AML-193 (cell line): ENCODE data around the gene CEP120.
"Not testable (repeated sequence)": the region's sequence is repeated elsewhere in the genome, so short reads cannot be mapped to it uniquely, and the experiment has no call there.

ENCODE experiments used
- DNase-seq, 2 experiments: peaks; one replicate each; lab custom pipeline; 2025; lab: John Stamatoyannopoulos, UW

Gene CEP120

DNA sequence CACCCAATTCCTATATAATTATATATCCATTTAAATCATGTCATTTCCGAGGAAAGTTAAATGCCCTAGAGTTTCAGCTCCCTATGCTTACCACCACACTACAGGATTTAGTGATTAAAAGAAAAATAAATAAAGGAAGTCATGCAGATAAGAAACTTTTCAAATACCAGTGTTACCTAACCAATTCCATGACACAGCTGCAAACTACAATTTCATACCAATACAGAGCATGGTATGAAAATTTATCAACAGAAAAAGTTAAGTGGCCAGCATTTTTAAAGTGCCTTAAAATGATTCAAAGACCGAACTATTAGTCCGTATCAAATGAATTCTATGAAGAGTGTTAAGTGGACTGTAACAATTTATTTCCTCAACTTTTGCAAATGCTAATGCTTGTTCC, 35.9 kb downstream of the CEP120 start:
- DNase-seq: no peak

DNA sequence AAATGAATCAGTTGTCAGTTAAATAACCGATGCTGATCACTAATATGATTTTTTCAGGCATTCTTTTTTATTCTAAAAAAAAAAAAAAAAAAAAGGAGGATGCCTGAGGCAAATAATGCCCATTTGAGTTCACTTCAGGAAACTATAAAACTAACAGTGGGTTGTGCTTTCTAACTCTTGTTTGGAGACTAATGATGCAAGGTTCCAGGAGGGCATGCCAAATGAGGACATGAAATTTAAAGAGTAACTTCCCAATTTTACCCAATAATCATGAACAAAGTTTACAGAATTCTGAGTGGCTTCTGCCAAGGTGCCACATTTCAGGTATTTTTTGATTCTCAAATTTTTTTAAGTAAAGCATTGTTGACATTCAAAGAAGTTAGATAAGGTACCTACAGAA, 41.0 kb downstream of the CEP120 start:
- no peak for DNase-seq

DNA sequence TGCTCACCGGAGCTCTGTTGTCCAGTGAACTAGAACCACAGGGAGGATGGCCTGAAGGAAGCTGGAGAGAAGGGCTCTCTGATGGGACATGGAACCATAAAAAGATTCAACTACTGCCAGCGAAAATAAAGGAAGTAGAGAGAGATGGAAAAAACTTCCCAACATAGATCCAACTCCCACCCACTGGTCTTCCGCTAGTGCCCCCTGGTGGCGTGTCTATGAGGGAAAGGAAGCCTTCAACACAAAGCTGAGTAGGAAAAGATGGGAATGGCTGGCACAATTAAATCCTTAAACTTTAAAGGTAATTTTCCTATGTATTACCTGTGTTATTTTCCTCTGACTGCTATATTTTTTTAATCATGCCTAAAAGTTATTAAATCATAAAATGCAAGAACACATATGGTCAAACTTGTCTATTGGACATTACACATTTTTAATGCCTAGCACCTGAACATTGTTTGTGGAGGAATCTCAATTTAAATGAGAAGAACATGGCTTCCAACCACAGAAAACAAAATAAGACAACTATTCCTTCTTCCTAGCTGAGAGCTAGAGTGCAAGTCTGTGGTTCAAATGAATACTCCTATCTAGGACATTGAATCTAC, 51.5 kb downstream of the CEP120 start:
- no peak for DNase-seq

DNA sequence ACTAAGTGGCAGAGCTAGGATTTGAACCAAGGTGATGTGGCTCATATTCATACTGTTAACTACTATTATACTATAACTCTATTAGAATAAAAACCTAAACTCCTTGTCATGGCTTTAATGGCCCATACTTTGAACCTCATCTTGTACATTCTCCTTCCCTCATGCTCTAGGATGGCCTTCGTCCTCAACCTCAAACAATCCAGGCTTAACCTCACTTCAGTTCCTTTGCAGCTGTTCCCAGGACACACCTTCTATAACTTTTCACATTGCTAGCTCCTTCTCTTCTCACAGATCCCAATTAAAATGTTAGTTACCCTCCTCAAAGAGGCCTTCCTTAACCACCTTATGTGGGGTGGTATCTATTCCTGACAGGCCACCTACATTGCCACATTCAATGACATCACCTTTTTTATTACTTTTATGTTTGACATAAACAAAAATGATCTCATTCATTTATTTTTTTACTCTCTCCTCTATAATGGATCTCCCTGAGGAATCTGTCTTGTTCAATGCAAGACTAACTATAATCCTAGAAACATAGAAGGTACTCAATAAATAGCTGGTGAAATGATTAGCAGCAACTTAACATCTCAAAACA, 53.7 kb downstream of the CEP120 start:
- no peak for DNase-seq

DNA sequence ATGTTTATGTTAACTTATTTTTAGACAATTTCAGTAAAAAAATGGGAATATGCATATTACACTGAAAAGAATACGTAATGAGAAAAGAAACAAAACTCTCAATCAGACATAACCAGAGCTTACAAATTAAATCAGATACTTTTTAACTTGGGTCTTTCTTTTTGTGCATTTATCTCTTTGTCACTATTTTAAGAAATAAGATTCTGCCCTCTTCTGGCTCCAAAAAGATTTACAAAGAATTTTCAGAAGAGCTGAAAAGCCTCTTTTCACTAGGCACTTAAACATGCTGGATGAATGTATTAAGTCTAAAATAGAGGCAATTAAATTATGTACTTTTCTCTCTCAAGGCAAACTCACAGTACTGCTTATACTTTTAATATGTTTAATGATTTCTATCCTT, 55.5 kb downstream of the CEP120 start:
- peak; percentile 40 for DNase-seq

DNA sequence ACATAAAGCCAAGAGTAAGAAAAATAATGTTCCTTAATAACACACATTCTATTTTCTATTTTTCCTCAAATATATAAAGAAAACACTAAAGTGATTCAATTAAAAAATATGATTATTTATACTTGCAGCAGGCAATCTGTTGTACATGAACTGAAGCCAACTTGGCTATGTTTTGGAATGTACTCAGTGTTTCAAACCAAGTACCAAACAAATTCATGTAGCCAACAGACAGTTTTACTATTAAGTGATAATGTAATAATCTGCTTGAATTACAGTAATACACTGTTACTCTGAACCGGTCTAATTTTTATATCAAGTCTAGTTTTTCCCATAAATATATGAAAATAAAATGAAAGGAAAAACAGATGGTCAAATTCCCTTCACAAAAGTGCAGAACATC, 58.0 kb downstream of the CEP120 start:
- DNase-seq: no peak

DNA sequence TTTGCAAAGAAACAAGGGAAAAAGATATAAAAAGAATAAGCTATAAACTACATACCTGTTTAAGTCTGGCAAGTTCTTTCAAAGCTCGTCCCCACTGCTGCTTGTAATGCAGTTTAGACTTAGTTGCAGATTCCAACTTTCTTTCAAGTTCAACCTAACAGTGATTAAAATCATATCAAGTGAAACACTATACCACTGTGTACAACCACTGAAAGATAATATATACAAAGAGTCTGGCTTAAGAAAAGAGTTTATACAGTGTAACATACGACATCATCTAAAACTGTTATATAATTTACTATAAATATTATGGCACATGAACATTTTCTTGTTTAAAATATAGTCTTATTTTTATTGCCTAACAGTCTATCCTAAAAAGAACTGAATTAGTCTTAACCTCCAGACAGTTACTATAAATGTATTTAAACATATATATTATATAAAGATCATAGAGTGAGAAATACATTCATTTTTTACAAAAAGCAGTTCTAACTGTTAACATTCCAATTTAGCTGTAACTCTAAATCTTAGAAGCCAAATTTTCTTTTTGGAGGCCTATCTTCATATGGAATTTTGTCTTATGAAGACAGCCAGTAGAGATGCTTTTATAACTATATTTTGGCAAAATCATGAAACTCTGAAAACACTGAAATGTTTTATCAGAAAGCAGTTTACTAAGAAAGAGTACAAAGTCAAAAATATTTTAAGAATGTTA, 58.6 kb downstream of the CEP120 start:
- DNase-seq: no peak

DNA sequence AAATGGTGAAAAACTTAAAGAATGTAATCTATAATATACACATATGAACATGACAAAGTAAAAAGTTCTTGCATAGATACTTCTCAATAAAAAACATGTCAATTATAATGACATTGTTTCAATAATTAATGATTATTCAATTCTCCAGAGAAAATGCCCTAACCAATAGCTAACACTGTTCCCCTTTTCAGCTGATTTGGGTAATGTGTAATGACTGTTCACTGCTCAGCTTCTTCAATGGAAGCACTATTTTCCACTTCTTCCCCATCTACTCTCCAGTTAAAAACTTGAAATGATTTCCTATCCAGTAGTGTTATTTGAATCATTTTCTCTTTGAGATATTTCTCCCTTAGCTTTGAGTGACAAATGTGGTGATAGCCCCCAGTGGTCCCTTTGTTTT, 62.3 kb downstream of the CEP120 start:
- DNase-seq: no peak

DNA sequence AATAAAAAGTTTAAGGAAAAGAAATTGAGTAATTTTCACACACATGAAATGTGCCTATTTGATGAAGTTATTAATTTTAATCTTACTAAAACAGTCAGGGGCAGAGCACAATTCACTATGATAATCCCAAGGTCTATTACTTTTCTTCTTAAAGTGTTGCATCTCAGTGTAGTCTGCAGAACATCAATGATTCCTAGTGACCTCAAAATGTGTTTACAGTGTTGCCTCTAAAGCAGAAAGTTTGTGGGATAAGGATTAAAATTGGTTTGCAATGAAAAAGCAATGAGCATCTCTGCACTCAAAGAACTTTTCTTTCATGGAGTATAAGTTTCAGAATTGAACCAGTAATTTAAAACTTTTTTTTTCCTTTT, 63.0 kb downstream of the CEP120 start:
- DNase-seq: no peak

DNA sequence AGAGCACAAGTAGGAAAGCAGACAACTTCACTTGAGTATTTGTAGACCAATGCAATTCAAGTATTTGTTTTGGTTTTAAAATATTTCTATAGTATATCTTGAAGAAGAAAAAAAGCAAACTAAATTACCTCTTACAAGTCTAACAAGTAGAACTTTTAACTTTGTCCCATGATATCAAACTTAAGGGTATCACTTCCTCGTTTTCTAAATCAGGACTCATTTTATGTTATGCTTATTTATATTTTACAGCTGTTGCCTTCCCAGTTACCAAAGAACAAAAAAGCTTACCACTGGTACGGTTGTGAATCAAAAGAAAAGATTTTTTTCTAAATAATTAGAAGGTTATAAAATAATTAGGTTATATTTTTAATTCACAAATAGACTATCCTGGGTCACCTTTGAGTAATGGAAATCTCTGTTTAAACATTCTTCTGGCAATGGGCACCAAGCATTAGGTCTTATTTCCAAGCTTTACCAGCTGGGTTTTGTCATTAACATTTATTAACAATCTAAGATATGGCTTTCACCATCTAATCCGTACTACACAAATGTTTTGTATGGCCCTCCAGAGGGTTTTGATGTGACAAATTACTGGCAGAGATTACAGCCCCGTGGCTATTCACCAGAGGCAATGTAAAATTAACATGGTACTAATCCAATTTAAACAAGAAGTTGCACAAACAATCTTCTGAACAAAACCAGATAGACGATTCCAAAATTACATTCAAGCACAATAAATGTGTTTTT, 63.6 kb downstream of the CEP120 start:
- no peak for DNase-seq

DNA sequence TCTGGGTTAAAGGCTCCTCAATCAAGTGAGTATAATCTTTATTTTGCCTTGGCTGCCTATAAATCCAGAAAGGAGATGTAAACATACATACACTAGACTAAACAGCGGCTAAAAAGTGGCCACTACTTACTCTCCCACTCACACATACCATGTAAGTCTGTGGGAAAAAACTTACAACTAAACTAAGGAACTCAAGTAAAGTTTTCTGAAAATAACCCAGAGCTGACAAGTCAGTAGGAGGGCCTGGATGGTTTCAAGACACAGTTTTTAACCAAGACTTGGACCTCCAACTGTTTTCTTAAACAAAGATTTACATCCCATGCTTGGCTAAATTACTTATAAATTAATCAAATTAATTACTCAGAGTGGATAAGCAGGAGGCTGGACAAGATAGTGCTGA, 64.5 kb downstream of the CEP120 start:
- DNase-seq: no peak

DNA sequence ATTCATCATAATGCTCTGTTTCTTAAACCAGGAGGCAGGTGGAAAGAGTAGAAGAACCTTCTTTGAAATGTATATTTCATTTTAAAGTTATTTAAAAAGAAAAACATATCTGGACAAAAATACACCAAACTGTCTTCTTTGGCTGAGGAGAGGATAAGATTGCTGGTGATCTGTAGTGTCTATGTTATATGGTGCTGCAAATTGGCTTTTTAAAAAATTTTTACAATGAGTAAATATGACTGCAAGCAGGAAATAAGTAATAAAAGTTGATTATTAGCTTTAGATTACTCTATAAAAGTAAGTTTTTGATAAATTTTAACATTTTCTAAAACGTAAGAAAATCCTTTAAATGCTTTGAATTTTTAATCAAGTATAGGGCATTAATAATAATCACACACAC, 64.9 kb downstream of the CEP120 start:
- no peak for DNase-seq

DNA sequence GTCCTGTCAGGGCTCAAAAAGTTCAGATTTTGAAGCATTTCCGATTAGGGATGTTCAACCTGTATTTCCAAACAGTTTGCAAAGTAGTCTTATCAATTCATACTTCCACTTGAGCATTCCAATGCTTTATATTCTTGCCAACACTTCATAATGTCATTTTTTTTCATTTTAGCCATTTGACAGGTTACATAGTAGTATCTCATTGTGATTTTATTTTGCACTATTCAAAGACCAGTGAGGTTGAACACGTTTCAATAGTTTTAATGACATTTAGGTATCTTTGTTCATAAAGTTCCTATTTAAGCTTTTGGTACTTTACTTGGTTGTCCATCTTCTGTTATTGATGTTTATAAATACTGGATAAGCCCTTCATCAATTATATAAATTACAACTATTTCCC, 71.4 kb downstream of the CEP120 start:
- DNase-seq: no peak

DNA sequence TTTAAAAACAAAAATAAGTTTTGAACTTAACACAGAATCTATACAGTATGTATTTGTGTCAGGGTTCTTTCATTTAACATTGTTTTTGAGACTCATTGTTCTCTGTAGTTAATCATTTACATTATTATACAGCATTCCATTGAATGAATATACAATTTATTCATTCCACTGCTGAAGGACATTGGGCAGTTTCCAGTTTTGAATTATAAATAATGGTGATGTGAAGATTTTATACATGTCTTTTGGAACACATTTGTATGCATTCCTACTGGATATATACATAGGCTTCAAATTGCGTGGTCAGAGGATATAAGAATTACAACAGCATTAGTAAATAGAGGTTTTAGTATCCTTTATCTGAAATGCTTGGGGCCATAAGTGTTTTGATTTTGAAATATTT, 72.0 kb downstream of the CEP120 start:
- no peak for DNase-seq

DNA sequence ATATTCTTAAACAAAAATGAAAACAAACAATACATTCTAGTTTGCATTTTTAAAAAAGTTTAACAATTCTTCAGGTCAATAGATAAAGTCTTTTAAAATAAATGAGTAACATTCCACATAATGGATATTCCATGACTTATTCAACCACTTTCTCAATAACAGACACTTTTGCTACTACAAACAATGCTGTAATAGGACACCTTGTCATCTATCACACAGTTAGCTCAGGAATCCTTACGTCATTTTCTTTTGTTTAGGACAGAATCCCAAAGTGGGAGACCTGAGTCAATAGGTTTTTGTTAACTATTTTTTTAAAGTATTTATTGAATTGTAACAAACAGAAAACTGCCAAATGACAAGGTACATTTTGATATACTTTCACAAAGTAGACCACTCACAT, 72.5 kb downstream of the CEP120 start:
- no peak for DNase-seq

DNA sequence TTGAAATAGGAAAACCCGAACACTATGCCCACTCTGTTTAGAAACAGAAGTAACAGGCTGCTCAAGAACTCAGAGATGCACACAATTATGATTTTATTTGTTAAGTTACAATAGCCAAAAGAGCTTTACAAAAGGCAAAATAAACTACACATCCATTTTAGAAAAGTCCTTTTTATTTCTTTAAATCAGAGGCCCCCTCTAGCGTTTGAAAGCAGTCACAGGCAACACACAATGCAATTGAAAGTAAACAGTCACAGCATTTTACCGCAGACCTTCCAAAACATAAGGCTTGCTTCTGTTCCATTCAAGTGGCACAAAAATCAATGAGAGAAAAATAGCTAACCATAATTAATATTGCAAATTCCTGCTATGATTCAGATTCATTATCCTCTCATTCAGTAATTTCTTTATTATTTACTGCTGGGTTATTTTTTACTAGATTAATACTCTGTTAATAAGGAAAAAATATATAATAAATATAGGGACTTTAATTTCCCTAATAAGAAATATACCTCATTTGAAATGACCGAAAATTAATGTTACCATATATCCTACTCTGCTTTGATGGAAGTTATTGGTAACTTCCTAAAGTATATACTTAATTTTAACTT, 78.3 kb downstream of the CEP120 start:
- DNase-seq: peak in 1 of 2 experiments; percentile 1

DNA sequence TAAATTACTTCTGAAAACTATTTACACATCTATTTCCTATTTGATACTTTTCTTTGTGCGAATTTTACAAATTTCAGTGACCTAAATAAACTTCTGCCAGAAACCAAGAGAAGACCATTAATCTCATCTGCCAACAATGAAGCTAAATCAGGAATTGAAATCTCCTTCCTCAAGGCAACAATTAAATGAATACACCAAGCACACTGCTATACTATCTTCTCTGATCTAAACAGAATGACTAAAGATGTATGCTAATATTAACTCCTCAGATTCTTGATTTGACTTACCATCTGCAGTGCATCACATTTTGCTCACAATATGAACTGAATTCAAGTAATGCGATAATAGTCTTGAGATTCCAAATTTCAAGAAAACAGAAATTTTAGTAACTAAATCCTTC, 82.3 kb downstream of the CEP120 start:
- DNase-seq: no peak

DNA sequence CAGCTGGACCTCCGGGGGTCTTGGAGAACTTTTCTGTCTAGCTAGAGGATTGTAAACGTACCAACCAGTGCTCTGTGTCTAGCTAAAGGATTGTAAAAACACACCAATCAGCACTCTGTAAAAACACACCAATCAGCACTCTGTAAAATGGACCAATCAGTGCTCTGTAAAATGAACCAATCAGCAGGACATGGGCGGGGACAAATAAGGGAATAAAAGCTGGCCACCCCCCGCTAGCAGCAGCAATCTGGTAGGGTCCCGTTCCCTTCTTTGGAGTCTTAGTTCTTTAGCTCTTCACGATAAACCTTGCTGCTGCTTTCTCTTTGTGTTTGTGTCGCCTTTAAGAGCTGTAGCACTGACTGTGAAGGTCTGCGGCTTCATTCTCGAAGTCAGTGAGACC, 114.8 kb downstream of the CEP120 start:
- DNase-seq: not testable (repeated sequence)

DNA sequence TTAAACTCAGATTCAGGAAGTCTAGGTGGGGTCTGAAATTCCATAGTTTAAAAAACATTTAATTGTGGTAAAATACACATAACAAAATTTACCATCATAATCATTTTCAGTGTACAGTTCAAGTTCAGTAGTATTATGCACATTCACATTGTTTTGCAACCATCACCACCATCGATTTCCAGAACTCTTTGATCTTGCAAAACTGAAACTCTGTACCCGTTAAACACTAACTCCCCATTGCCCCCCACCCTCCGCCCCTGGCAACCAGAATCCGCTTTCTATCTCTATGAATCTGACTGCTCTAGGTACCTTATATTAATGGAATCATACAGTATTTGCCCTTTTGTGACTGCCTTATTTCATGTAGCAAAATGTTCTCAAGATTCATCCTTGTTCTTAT, 117.5 kb downstream of the CEP120 start:
- DNase-seq: no peak

DNA sequence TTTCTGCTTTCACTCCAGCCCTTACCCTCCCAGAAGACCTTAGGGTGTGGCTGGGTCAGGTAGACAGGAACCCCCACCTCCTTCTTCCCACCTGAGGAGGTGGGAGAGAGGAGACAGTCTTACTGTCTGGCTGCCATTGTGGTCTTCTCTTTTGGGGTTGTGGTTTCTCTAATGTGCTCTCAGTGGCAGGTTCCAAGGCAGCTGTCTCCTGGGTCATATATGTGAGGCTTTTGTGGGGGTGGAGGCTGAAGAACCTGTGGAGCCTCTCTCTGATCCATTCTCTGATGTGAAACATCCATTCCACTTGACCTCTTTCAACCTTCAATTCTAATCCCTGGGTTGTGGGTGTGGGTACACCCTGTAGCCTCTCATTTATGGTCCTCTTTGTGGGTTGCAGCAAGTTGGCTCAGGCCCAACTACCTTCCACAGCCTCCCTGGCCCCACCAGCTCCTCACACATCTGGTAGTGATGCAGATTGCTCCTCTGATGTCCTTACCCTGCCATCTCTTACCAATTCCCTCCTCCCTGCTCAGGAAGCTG, 118.4 kb downstream of the CEP120 start:
- no peak for DNase-seq

DNA sequence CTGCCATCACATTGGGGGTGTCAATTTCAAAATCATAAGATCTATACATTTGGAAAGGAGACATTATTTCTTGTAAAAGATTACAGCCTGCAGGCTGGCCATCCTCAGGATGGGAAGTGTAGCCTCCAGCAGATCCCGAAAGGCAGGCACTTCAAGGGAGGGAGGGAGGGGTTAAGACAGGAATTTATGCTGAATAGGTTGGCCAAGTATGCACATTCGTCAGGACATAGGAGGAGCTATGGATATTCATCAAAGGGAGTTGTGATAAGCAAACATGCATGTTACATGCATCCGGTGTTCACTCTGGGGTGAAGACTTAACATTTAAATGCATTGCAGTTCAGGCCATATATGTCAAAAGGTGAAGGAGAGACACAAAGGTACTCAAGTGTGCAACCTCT, 119.4 kb downstream of the CEP120 start:
- no peak for DNase-seq

DNA sequence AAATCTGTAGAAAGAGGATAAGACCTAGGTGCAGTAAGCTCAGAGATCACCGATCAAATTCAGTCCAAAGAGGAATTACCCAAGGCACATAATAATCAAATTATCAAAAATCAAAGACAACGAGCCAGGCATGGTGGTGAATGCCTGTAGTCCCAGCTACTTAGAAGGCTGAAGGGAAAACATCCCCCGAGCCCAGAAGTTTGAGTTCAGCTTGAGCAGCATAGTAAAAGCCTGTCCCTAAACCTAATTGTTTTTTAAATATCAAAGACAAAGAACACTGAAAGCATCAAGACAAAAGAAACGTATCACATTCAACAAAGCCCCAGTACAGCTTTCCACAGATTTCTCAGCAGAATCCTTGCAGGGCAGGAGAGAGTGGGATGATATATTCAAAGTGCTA, 122.9 kb downstream of the CEP120 start:
- no peak for DNase-seq
